Mucosa of descending colon (tissue), 3 donors: Measurements from ENCODE around the gene CFAP251. TPM values are rescaled to one million over a fixed set of nuclear protein-coding genes. Genes with fewer than 3 reads are reported as not detected.
A peak's percentile ranks its signal among the peaks of the same experiment; 100 is the strongest.

Source experiments
- ATAC-seq: fragments of 200-7000 bp; cut with Tn5 transposase; one replicate; pipeline ENCODE4 v1.9.1; 2020; ENCODE audit warnings: mild to moderate bottlenecking, moderate library complexity
- DNase-seq, 3 donors: peaks; one replicate each; pipeline ENCODE4 v3.0.0-alpha.2; 2020
- H3K36me3 ChIP-seq: fragments of 200-600 bp; one replicate; pipeline ENCODE4 v1.8.0; 2021; ENCODE audit warnings: low read depth, mild to moderate bottlenecking
- H3K4me1 ChIP-seq: fragments of 200-600 bp; one replicate; pipeline ENCODE4 v1.8.0; 2021; ENCODE audit warnings: low read depth, mild to moderate bottlenecking
- H3K4me3 ChIP-seq: fragments of 200-600 bp; one replicate; pipeline ENCODE4 v1.8.0; 2021; ENCODE audit warnings: mild to moderate bottlenecking
- H3K9me3 ChIP-seq: fragments of 200-600 bp; one replicate; pipeline ENCODE4 v1.8.0; 2021; ENCODE audit warnings: mild to moderate bottlenecking
- CTCF ChIP-seq: fragments of 200-600 bp; IDR thresholded peaks from one replicate; pipeline ENCODE4 v1.8.0; 2022; ENCODE audit warnings: antibody characterized with exemption, mild to moderate bottlenecking
- intact Hi-C, 2 donors: fragments of 100-400 bp; cut with DNase I in 1 of 2; cut with micrococcal nuclease in 1 of 2; formaldehyde crosslinking; loops; one replicate each; pipeline versions ENCODE4 v1.11.0 to v1.11.1; 2022; cut with DNase I, micrococcal nuclease
- total RNA-seq, 3 donors: library from RNA; stranded (reverse); fragmentation: NEBNext Ultra II Directional in 2 of 3; extraction: Animal tissue kit (Norgen Biotek cat#: 25700) in 2 of 3; gene quantifications; one replicate each; pipeline versions ENCODE4 v1.2.1 to v1.2.4, GENCODE V29; 2021 to 2023
- donor health status: DM: no; HTN: no; CAD: no; lungs with moderate emphysema.
- donor health status: DM: no; HTN: no; CAD: no.
- donor health status: DM: no; HTN: yes; CAD: no.

CFAP251 gene
- total RNA-seq, 3 donors from 2014 or later = 0.14 to 0.92 (median 0.55) TPM

- DNase-seq = peak in 1 of 3 donors; percentile 22
- Histone ChIP-seq H3K4me3 (no peak overlapping the region), H3K9me3 (peaks cover 7% of the 10 kb centered on the region), H3K4me1 (no peaks in the 10 kb centered on the region), H3K36me3 (no peaks in the 10 kb centered on the region)
- intact Hi-C loops = no loop called here
- peak; percentile 69 for ATAC-seq
- no peak for TF ChIP-seq CTCF
Measured at GRCh38 chr12:121976950-121977349, 58.6 kb downstream of the CFAP251 start.

GRCh38 chr12:121980191-121980891, 61.9 kb downstream of the CFAP251 start:
- Histone ChIP-seq H3K4me3 (no peak overlapping the region), H3K4me1 (no peaks in the 10 kb centered on the region), H3K36me3 (no peaks in the 10 kb centered on the region), H3K9me3 (no peaks in the 10 kb centered on the region)
- peak in 1 of 3 donors; percentile 10 for DNase-seq
- intact Hi-C loops = no loop called here
- no peak for TF ChIP-seq CTCF
- peak; percentile 32 for ATAC-seq

GRCh38 chr12:121980892-121981272, 62.5 kb downstream of the CFAP251 start:
- ATAC-seq (no peak), DNase-seq (no peak)
- no peak overlapping the region for H3K4me3 ChIP-seq
- intact Hi-C loops = no loop called here
- H3K9me3 ChIP-seq = no peaks in the 10 kb centered on the region
- no peak for TF ChIP-seq CTCF
- no peaks in the 10 kb centered on the region for H3K4me1 ChIP-seq
- H3K36me3 ChIP-seq = no peaks in the 10 kb centered on the region

GRCh38 chr12:121981456-121981855, 63.1 kb downstream of the CFAP251 start:
- no peaks in the 10 kb centered on the region for H3K36me3 ChIP-seq
- no peaks in the 10 kb centered on the region for H3K4me1 ChIP-seq
- intact Hi-C loops = no loop called here
- ATAC-seq = no peak
- DNase-seq = no peak
- H3K4me3 ChIP-seq = no peak overlapping the region
- no peak for TF ChIP-seq CTCF
- no peaks in the 10 kb centered on the region for H3K9me3 ChIP-seq

GRCh38 chr12:121982950-121983349, 64.6 kb downstream of the CFAP251 start:
- DNase-seq = no peak
- no peaks in the 10 kb centered on the region for H3K36me3 ChIP-seq
- no peak for ATAC-seq

More at GRCh38 chr12:121982950-121983349, 64.6 kb downstream of the CFAP251 start:
- Histone ChIP-seq H3K4me1 (no peaks in the 10 kb centered on the region), H3K9me3 (no peaks in the 10 kb centered on the region), H3K4me3 (no peak overlapping the region)
- TF ChIP-seq CTCF = no peak
- intact Hi-C loops = no loop called here
